NCI-H146 (cell line): ENCODE results near the gene DSE.
"Not testable (repeated sequence)": the region's sequence is repeated elsewhere in the genome, so short reads cannot be mapped to it uniquely, and the experiment has no call there.

ENCODE experiments used
- DNase-seq: peaks from one replicate; lab custom pipeline; 2025; lab: John Stamatoyannopoulos, UW

DSE gene

GRCh38 chr6:116370760-116371119 is at the start of gene DSE:
DSE (plus strand) TSS chr6:116370947; CDS start chr6:116399251, 28,304 bp downstream.
- peak; percentile 66 for DNase-seq

GRCh38 chr6:116321933-116322332 is 48.8 kb upstream of the DSE start:
- DNase-seq = not testable (repeated sequence)

- DNase-seq = no peak
These were observed 46.9 kb upstream of the DSE start for GRCh38 chr6:116323863-116324262.

GRCh38 chr6:116325634-116326132 is 45.1 kb upstream of the DSE start:
- not testable (repeated sequence) for DNase-seq

- no peak for DNase-seq
These were observed 44.5 kb upstream of the DSE start for GRCh38 chr6:116326181-116326671.

GRCh38 chr6:116326996-116327395 is 43.8 kb upstream of the DSE start:
- no peak for DNase-seq

GRCh38 chr6:116327803-116328527 is 42.8 kb upstream of the DSE start:
- no peak for DNase-seq

GRCh38 chr6:116328528-116328903 is 42.2 kb upstream of the DSE start:
- no peak for DNase-seq

- DNase-seq = no peak
These were observed 41.6 kb upstream of the DSE start for GRCh38 chr6:116329156-116329555.

- DNase-seq = no peak
These were observed 40.2 kb upstream of the DSE start for GRCh38 chr6:116330511-116330910.

- DNase-seq = no peak
These were observed 38.7 kb upstream of the DSE start for GRCh38 chr6:116332096-116332495.

- not testable (repeated sequence) for DNase-seq
These were observed 35.9 kb upstream of the DSE start for GRCh38 chr6:116334638-116335409.

- DNase-seq = no peak
These were observed 35.0 kb upstream of the DSE start for GRCh38 chr6:116335612-116336215.

- no peak for DNase-seq
These were observed 31.8 kb upstream of the DSE start for GRCh38 chr6:116338943-116339342.

GRCh38 chr6:116340625-116341024 is 30.1 kb upstream of the DSE start:
- DNase-seq = not testable (repeated sequence)

GRCh38 chr6:116349216-116349615 is 21.5 kb upstream of the DSE start:
- DNase-seq = no peak

GRCh38 chr6:116351101-116351500 is 19.6 kb upstream of the DSE start:
- DNase-seq = no peak

GRCh38 chr6:116352515-116353471 is 18.0 kb upstream of the DSE start:
- no peak for DNase-seq

- DNase-seq = no peak
These were observed 16.5 kb upstream of the DSE start for GRCh38 chr6:116354236-116354635.

- DNase-seq = no peak
These were observed 15.0 kb upstream of the DSE start for GRCh38 chr6:116355796-116356195.

GRCh38 chr6:116359131-116359530 is 11.6 kb upstream of the DSE start:
- DNase-seq = no peak

GRCh38 chr6:116359835-116360234 is 10.9 kb upstream of the DSE start:
- DNase-seq = no peak
